Smooth muscle cell of the umbilical artery (primary cell): Measurements from ENCODE around the gene FTCD. TPM values are rescaled to one million over a fixed set of nuclear protein-coding genes. Genes with fewer than 3 reads are reported as not detected.

Experiments
- total RNA-seq: library from RNA; depleted of rRNA; stranded (reverse); fragments of >200 nt; gene quantifications from 2 replicates; pipeline ENCODE4 v1.2.3, GENCODE V29; 2014

FTCD gene
- total RNA-seq: 0.30 and 0.51 TPM in 2 replicates

GRCh38 chr21:46155514-46156377, at the start of gene FTCD:
FTCD (minus strand) TSS chr21:46155579; CDS start chr21:46155523, 56 bp downstream.

GRCh38 chr21:46183910-46184624, 28.7 kb upstream of the FTCD start, which contains the start of gene SPATC1L:
SPATC1L (minus strand) TSS chr21:46184459; CDS start chr21:46182816, 1,643 bp downstream.

GRCh38 chr21:46097336-46098293, 57.8 kb downstream of the FTCD start, which contains the start of gene COL6A2:
COL6A2 (plus strand) TSS chr21:46098112.

Other genes starting within 250 kb of the FTCD start
- gene COL6A1, start 173.8 kb downstream of the FTCD start, total RNA-seq: 842 and 1,126 TPM in 2 replicates
- gene COL6A2, start 57.5 kb downstream of the FTCD start, total RNA-seq: 1,261 and 1,787 TPM in 2 replicates
- 3.3 and 5.2 TPM in 2 replicates for gene SPATC1L, start 28.9 kb upstream of the FTCD start, total RNA-seq
- 91.8 and 133 TPM in 2 replicates for gene LSS, start 73.2 kb upstream of the FTCD start, total RNA-seq
- 73.0 and 129 TPM in 2 replicates for gene MCM3AP, start 130.0 kb upstream of the FTCD start, total RNA-seq
- gene YBEY, start 130.8 kb upstream of the FTCD start, total RNA-seq: 8.3 and 14.0 TPM in 2 replicates
- gene C21orf58, start 168.3 kb upstream of the FTCD start, total RNA-seq: 2.4 and 4.8 TPM in 2 replicates
- 13.4 and 24.8 TPM in 2 replicates for gene PCNT, start 168.6 kb upstream of the FTCD start, total RNA-seq